ENCODE measurements around the gene ATP6V0D1.
"Not testable (repeated sequence)": the region's sequence is repeated elsewhere in the genome, so short reads cannot be mapped to it uniquely, and the experiment has no call there.

The ATP6V0D1 gene

DNA sequence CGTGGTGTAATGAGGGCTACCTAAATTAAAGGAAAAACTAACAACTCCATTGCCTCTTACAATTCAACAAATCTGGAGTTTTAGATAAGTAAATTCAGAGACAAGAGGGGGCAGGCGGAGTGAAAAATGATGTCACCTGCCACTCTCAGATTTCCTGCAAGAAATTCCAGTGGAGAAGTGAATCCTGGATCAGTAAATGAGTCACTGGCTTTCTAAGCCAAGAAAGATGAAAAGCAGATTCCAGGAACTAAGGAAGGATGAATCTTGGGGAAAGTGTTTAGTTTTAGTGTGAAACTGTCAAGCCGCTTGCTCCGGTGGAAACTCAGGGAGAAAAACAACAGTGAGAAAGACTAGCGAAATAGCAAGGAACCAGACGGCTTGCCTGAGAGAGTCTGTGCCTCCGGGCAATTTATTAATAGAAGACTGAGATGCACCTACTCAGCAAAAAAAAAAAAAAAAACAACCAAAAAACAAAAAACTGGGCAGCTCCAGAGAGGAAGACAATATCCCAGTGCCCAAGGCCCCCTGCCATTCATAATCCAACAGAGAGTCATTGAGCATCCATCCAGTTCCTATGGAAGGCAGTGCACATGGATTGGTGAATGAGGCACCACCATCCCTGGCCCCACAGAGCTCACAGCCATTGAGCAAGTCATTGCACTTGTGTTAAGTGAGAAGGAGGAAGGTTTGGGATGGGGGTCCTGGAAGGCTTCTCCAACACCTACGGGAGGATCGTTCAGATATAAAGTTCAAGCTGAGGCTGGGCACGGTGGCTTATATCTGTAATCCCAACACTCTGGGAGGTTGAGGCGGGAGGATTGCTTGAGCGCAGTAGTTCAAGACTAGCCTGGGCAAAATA, 35.6 kb upstream of the ATP6V0D1 start:
- no peak overlapping the region for H3K4me3 Mint-ChIP-seq
- H3K4me1 Mint-ChIP-seq (ENCODE audit: low read depth) = peaks cover 52% of the 10 kb centered on the region
- H3K36me3 Mint-ChIP-seq (ENCODE audit: low read depth) = no peaks in the 10 kb centered on the region
- peak overlapping the region; percentile 66 for H3K27ac Mint-ChIP-seq
- H3K9me3 Mint-ChIP-seq = no peaks in the 10 kb centered on the region
- no peaks in the 10 kb centered on the region for H3K27me3 Mint-ChIP-seq

DNA sequence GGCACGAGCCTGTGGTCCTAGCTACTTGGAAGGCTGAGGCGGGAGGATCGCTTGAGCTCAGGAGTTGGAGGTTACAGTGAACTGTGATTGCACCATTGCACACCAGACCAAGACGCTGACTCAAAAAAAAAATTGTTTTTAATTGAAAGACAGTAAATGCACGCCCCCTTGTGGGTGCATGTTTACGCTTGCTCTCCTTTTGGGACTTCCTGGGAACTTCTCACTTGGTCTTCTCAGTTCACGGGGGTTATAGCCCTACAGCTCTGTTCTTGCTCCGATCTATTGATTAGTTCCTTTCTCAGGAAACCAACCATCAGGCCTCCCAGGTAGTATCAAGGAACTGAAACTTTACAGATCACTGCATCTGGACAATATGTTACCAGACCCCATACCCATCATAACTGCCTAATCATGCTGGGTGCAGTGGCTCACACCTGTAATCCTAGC, 33.4 kb upstream of the ATP6V0D1 start:
- Mint-ChIP-seq H3K9me3 (no peaks in the 10 kb centered on the region), H3K27me3 (no peaks in the 10 kb centered on the region), H3K4me1 (ENCODE audit: low read depth) (peaks cover 38% of the 10 kb centered on the region), H3K27ac (no peak overlapping the region), H3K4me3 (no peak overlapping the region), H3K36me3 (ENCODE audit: low read depth) (no peaks in the 10 kb centered on the region)

DNA sequence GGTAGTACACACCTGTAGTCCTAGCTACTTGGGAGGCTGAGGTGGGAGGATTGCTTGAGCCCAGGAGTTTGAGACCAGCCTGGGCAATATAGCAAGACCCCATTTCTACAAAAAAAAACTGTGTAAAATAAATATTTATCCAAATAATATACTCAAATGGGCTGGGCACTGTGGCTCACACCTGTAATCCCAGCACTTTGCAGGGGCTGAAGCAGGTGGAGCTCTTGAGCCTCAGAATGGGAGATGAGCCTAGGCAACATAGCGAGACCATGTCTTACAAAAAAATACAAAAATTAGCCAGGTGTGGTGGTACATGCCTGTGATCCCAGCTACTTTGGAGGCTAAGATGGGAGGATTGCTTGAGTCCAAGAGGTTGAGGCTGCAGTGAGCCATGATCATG, 32.9 kb upstream of the ATP6V0D1 start:
- not testable (repeated sequence) for H3K36me3 Mint-ChIP-seq (ENCODE audit: low read depth); H3K4me3 Mint-ChIP-seq; H3K27me3 Mint-ChIP-seq; H3K9me3 Mint-ChIP-seq; H3K27ac Mint-ChIP-seq
- peaks cover 38% of the 10 kb centered on the region for H3K4me1 Mint-ChIP-seq (ENCODE audit: low read depth)

- Mint-ChIP-seq H3K27me3 (no peaks in the 10 kb centered on the region), H3K36me3 (ENCODE audit: low read depth) (no peaks in the 10 kb centered on the region), H3K4me1 (ENCODE audit: low read depth) (peaks cover 42% of the 10 kb centered on the region), H3K4me3 (no peak overlapping the region), H3K9me3 (no peaks in the 10 kb centered on the region), H3K27ac (no peak overlapping the region)
These were observed 28.1 kb upstream of the ATP6V0D1 start for GRCh38 chr16:67509016-67509415.

DNA sequence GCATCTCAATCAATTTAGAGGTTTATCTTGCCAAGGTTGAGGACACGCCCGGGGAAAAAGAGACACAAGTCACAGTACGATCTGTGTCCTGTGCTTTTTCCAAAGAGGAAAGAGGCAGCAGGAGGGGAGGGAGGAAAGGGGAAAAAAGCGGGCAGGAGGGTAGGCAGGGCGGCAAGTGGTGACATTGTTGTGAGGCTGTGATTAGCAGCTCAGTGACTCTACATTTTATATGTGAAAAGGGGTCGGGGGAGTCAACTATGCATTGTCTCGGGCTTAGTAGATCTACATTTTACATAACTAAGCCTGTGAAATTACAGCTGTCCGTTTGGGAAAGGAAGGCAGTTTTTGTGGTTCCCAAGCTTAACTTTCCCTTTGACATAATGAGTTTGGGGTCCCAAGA, 25.5 kb upstream of the ATP6V0D1 start:
- no peak overlapping the region for H3K4me3 Mint-ChIP-seq
- peak overlapping the region; percentile 12 for H3K27ac Mint-ChIP-seq
- no peaks in the 10 kb centered on the region for H3K9me3 Mint-ChIP-seq
- no peaks in the 10 kb centered on the region for H3K27me3 Mint-ChIP-seq
- H3K4me1 Mint-ChIP-seq (ENCODE audit: low read depth) = peaks cover 48% of the 10 kb centered on the region
- H3K36me3 Mint-ChIP-seq (ENCODE audit: low read depth) = no peaks in the 10 kb centered on the region

- Mint-ChIP-seq H3K27me3 (no peaks in the 10 kb centered on the region), H3K4me3 (no peak overlapping the region), H3K4me1 (ENCODE audit: low read depth) (peaks cover 48% of the 10 kb centered on the region), H3K9me3 (no peaks in the 10 kb centered on the region), H3K27ac (peak overlapping the region; percentile 76), H3K36me3 (ENCODE audit: low read depth) (peaks cover 2% of the 10 kb centered on the region)
These were observed 23.4 kb upstream of the ATP6V0D1 start for GRCh38 chr16:67504031-67505021.

DNA sequence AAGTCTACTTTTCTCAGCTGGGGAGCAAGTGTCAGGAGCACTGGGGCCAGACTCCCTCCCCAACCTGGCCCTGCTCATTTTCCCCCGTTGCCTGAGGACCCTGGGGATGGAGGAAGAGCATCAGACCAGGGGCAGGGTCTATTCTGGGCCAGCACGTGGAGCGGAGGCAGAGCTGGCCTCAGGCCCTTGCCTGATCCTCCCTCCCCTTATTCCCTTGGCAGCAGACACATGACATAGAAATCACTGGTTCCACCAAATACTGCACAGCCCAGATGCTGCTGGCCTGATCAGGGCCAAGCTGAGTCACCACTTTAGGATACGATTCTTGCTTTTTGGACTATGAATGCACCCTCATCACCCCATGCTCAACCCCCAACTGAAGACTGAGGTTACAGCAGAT, 18.1 kb upstream of the ATP6V0D1 start:
- no peak overlapping the region for H3K27ac Mint-ChIP-seq
- no peaks in the 10 kb centered on the region for H3K9me3 Mint-ChIP-seq
- H3K4me1 Mint-ChIP-seq (ENCODE audit: low read depth) = peaks cover 12% of the 10 kb centered on the region
- no peaks in the 10 kb centered on the region for H3K27me3 Mint-ChIP-seq
- no peak overlapping the region for H3K4me3 Mint-ChIP-seq
- peaks cover 4% of the 10 kb centered on the region for H3K36me3 Mint-ChIP-seq (ENCODE audit: low read depth)

DNA sequence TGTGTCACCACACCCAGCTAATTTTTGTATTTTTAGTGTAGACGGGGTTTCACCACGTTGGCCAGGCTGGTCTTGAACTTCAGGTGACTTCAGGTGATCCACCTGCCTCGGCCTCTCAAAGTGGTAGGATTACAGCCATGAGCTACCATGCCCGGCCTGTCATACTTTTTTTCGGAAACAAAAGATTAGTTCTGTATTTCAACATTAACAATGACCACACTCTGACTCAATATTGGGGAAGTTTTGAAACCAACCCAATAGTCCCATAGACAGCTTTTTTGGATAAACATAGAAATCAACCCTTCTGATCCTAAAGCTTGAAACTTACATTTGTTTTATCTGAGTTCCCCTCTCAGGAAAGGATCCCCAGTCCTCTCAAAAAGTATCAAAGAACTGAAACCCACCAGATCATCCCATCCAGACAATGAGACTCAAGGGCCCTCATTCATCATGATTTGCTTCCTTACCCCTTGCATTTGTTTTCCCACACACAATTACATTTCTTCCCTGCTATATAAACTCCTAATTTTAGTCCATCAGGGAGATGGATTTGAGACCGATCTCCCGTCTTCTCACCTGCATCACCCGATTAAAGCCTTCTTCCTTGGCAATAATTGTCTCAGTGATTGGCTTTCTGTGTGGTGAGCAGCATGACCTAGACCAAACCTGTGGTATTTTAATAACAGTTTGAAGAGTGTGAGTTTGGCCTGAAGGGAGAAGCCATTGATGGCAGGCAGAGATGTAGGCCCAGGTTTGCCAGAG, 9.6 kb upstream of the ATP6V0D1 start:
- H3K36me3 Mint-ChIP-seq (ENCODE audit: low read depth) = peaks cover 8% of the 10 kb centered on the region
- H3K9me3 Mint-ChIP-seq = no peaks in the 10 kb centered on the region
- H3K4me1 Mint-ChIP-seq (ENCODE audit: low read depth) = peaks cover 32% of the 10 kb centered on the region
- no peaks in the 10 kb centered on the region for H3K27me3 Mint-ChIP-seq
- no peak overlapping the region for H3K4me3 Mint-ChIP-seq
- no peak overlapping the region for H3K27ac Mint-ChIP-seq

DNA sequence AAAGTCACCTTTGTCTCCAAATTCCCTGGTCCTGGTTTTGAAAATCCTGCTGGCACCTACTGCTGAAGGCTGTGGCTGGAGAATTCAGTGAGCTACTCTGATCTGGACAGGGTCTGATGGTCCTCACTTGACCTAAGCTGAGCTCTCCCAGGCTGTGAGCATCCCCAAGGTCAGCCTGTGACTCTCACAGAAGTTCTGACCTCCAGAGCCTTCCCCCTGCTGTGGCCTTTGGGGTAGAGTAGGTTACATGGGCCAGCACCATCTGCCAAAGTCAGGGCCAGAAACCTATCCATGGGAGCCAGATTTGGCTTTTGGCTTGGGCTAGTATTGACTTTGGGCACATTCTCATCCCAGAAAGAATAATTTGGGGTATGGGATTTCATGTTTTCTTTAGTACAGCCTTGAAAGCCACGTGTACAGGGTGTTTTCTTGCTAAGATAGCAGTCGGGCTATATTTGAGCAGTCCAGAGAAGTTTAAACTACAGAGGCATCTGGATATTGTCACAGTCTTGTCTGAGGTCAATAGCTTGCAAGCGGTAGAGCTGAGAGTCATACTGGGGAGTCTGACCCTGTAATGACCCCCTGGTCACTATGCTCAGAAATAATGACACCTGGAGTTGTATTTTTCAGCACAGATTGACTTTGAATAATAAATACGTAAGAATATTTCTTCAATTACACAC, 8.6 kb upstream of the ATP6V0D1 start:
- peak overlapping the region; percentile 31 for H3K27ac Mint-ChIP-seq
- H3K36me3 Mint-ChIP-seq (ENCODE audit: low read depth) = peaks cover 9% of the 10 kb centered on the region
- H3K9me3 Mint-ChIP-seq = no peaks in the 10 kb centered on the region
- H3K27me3 Mint-ChIP-seq = no peaks in the 10 kb centered on the region
- H3K4me1 Mint-ChIP-seq (ENCODE audit: low read depth) = peaks cover 30% of the 10 kb centered on the region
- H3K4me3 Mint-ChIP-seq = no peak overlapping the region

DNA sequence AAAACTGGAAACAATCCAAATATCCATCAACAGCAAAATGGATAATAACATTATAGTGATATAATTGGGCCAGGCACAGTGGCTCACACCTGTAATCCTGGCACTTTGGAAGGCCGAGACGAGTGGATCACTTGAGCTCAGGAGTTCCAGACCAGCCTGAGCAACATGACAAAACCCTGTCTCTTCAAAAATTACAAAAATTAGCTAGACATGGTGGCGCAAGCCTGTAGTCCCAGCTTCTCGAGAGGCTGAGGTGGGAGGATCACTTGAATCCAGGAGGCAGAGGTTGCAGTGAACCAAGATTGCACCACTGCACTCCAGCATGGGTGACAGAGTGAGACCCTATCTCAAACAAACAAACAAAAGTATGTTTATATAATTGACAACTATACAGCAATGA, 6.6 kb upstream of the ATP6V0D1 start:
- Mint-ChIP-seq H3K36me3 (ENCODE audit: low read depth) (peaks cover 14% of the 10 kb centered on the region), H3K4me1 (ENCODE audit: low read depth) (peaks cover 34% of the 10 kb centered on the region)
- not testable (repeated sequence) for H3K9me3 Mint-ChIP-seq, H3K27ac Mint-ChIP-seq, H3K4me3 Mint-ChIP-seq, H3K27me3 Mint-ChIP-seq

DNA sequence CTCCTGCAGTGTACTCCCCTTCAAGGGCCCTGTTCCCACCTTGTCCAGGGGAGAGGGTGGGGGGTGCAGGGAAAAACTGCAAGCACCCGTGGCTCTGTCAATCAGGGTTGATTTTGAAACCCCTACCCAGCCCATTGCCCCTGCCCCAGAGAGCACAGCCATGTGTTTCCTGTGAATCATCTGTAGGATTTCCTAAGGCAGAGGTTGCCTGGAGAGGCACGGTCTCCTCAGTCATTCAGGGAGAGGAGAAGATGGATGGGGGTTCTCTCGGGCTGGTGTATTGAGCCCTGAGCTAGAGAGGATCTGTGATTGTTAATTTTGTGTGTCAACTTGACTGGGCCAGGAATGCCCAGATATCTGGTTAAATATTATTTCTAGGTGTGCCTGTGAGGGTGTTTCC, 5.8 kb upstream of the ATP6V0D1 start:
- Mint-ChIP-seq H3K4me1 (ENCODE audit: low read depth) (peaks cover 35% of the 10 kb centered on the region), H3K9me3 (no peaks in the 10 kb centered on the region), H3K36me3 (ENCODE audit: low read depth) (peaks cover 14% of the 10 kb centered on the region), H3K27ac (no peak overlapping the region), H3K27me3 (no peaks in the 10 kb centered on the region), H3K4me3 (no peak overlapping the region)

DNA sequence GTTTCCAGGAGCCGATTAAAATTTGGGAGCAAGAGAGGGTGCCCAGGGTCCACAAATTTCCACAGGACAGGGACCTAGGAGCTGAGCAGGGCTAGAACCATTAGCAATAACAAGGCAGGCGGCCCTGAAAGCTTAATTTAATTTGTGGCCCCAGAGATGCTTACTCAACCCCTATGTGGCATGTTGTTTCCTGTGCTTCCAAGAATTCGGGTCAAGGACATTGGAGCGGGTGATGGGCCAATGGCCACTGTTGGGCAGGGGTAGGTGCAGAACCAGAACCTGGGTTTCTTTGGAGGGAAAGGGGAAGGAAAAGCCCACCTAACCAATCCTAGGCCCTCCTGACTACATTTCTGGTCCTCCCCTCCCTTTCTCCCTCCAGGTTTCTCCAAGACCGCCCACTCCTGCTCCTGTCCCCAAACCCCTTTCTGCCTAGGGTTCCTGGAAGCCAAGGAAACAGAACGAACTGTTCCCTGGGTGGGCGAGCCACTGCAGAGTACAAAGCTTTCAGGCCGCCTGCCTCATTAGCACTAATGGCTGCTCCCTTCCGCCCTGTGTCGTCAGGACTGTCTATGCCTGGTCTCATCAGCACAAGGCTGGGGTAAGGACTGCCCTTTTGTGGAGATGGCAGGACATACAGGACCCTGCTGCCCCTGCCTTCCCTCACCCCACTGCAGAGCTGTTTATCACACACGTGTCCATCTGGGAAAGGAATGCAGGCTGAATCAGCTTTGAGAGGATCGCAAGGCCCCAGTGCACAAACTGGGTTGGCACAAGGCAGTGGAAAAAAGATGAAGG, 3.0 kb upstream of the ATP6V0D1 start:
- H3K4me3 Mint-ChIP-seq = no peak overlapping the region
- H3K27me3 Mint-ChIP-seq = no peaks in the 10 kb centered on the region
- H3K9me3 Mint-ChIP-seq = no peaks in the 10 kb centered on the region
- H3K4me1 Mint-ChIP-seq (ENCODE audit: low read depth) = peaks cover 31% of the 10 kb centered on the region
- peaks cover 14% of the 10 kb centered on the region for H3K36me3 Mint-ChIP-seq (ENCODE audit: low read depth)
- H3K27ac Mint-ChIP-seq = peak overlapping the region; percentile 42

DNA sequence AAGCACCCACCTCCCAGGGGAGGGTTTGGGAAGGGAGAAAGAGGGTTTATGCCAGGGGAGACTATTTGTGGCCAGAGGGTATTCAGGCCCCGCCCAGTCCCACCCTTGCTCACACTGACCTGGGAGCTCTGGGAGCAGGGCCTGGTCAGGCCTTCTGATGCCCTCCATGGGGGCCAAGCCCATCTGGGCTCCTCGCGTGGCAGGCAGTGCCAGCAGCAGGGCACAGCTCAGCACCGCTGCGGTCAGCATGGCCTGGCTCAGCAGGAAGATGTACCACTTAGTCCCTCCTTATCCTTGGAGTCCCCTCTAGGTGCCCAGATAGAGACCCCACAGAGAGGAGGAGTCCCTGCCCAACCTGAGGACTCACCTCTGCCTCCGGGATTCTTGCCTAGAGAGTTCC, 2.2 kb upstream of the ATP6V0D1 start, which contains the start of gene AGRP:
Gene AGRP (minus strand): TSS at position 398 of the 400 bp plus-strand sequence. CDS start 149 bp downstream, at position 249.
- Mint-ChIP-seq H3K4me1 (ENCODE audit: low read depth) (peaks cover 34% of the 10 kb centered on the region), H3K27me3 (no peaks in the 10 kb centered on the region), H3K9me3 (no peaks in the 10 kb centered on the region), H3K27ac (peak within 1 kb of the TSS; percentile 98), H3K36me3 (ENCODE audit: low read depth) (peaks cover 14% of the 10 kb centered on the region), H3K4me3 (peak within 1 kb of the TSS; percentile 100)

Data from stimulated activated naive CD8-positive, alpha-beta T cell treated with anti-CD3 and anti-CD28 coated beads, Interleukin-15, Interleukin-2, amounts not matched to agents 100 ng/mL and 50 ng/mL, for 24 hours (primary cell).